Subcutaneous adipose tissue (tissue), 4 donors: Measurements from ENCODE around the gene RGS3. TPM values are rescaled to one million over a fixed set of nuclear protein-coding genes. Genes with fewer than 3 reads are reported as not detected.

Experiments used
- CTCF ChIP-seq: fragments of 450-650 bp; IDR thresholded peaks from one replicate; pipeline ENCODE4 v1.5.1; 2016; ENCODE audit warnings: low read depth, mild to moderate bottlenecking, control low read depth, antibody characterized with exemption, moderate library complexity
- total RNA-seq, 4 donors: library from RNA; depleted of rRNA; stranded (reverse); fragments of >200 nt; gene quantifications; one replicate each; pipeline ENCODE4 v1.1.0, GENCODE V29; 2016

Gene RGS3
- total RNA-seq, 4 donors from 2014 or later = 25.0 to 122 (median 70.9) TPM

DNA sequence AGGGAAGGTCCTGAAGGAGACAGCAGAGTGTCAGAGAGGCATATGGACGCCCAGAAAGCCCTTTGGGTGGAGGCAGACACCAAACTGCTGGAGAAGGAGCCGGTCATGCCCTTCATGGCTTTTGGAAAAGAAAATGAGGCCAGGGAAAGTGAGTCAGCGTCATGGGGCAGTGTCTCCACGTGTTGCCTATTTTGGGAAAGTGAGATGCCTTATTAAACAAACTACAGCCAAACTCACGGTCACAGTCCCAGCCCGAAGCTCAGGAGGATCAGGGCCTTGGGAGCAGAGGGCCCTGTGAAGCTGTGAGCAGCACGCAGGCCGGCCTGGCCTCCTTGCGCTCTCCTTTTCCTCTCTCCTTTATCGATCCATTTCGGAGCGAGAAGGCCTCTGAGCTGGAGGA lies 25.0 kb downstream of the RGS3 start:
- no peak for TF ChIP-seq CTCF

GRCh38 chr9:113492343-113493202 lies 29.0 kb downstream of the RGS3 start:
- no peak for TF ChIP-seq CTCF

DNA sequence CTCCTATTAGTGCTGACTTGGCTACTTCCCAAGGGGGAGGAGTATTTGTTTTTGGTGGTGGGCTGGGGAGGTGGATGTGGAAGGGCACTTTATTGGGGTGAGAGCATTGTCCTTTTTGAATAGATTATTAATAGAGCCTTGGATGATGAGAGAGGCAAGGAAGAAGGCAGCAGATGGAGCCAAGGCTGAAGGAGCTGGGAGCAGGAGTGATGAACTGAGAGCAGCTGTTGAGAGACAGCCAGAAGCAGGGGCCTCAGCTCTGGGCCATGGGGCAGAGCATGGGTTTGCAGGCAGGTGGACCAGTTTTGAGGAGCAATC lies 29.6 kb downstream of the RGS3 start:
- no peak for TF ChIP-seq CTCF

GRCh38 chr9:113495526-113495925 lies 32.0 kb downstream of the RGS3 start:
- TF ChIP-seq CTCF = no peak

DNA sequence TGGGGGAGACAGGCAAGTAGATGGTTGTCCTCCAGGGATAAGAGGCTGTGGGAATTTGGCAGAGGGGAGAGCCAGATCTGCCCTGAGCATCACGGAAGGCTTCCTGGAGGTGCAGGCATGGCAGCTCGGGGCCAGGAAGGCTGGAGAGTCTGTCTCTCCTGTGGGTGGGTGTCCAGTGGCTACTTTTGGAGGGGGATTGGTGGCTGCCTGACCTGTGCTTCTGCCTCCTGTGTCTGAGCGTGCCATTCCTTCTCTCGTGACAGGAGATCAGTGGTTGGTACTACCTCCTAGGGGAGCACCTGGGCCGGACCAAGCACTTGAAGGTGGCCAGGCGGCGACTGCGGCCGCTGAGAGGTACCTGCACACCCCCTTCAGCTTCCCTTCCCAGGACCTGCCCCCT lies 33.5 kb downstream of the RGS3 start:
- no peak for TF ChIP-seq CTCF

DNA sequence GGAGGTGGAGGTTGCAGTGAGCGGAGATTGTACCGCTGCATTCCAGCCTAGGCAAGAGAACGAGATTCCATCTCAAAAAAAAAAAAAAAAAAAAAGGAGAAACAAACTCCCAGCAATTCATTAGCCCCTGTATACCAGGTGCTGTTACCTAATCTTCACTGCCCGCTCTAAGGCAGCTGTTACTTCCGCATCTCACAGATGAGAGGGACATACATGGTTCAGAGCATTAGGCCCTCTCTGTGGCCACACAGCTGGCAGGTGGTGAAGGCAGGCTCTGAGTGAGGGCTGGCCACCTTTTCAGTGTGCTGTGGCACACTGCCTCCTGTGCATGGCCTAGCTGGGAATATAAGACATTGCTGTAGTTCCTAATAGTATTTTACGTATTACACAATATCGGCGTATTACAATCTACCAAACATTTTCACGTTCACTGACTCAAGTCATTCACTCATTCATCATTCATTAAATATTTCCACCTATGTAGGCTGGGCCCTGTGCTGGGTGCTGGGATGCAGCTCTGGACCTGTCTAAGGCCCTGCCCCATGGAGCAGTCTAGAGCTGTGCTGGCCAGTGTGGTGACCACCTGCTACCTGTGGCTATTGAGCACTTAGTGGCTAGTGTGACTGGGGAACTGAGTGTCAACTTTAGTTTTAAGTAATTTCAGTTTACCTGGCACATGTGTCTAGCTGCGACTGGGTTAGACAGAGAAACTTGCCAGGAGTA lies 35.8 kb downstream of the RGS3 start:
- TF ChIP-seq CTCF = no peak

GRCh38 chr9:113499876-113500497 lies 36.5 kb downstream of the RGS3 start:
- TF ChIP-seq CTCF = no peak
